CD4-positive, alpha-beta T cell (primary cell): ENCODE measurements around the gene ZSWIM5. TPM values are rescaled to one million over a fixed set of nuclear protein-coding genes. Genes with fewer than 3 reads are reported as not detected.

Experiments
- ATAC-seq: fragments of 200-7000 bp; cut with Tn5 transposase; one replicate; pipeline ENCODE4 v1.10.0; 2022; ENCODE audit warnings: mild to moderate bottlenecking; ENCODE audit not compliant: poor library complexity
- CTCF ChIA-PET: fragments of 350-600 bp; sonication (Branson Sonifier 250); formaldehyde crosslinking; loops from one replicate; lab custom pipeline; 2021; ENCODE audit warnings: antibody characterized with exemption, inconsistent platforms; lab: Charles Lee
- POLR2A ChIA-PET: fragments of 350-600 bp; sonication (Branson Sonifier 250); formaldehyde crosslinking; loops from one replicate; lab custom pipeline; 2021; ENCODE audit warnings: antibody characterized with exemption, inconsistent platforms; lab: Charles Lee
- DNase-seq, 14 experiments: peaks; one replicate each; pipeline ENCODE4 v3.0.0-alpha.2; 2013 to 2020; ENCODE audit warnings: mixed read lengths in 2 of 14
- H3K27ac ChIP-seq, 2 donors: one replicate each; pipeline versions ENCODE4 v1.5.1 to v1.7.0; 2013; ENCODE audit warnings: low read length in 2 of 2, low read depth in 1 of 2, mild to moderate bottlenecking in 1 of 2
- H3K27me3 ChIP-seq, 2 experiments: 1 replicate in 1 of 2; 2 replicates in 1 of 2; pipeline versions ENCODE4 v1.6.1 to v1.7.0; 2013; ENCODE audit warnings: low read length in 2 of 2, control low read depth in 1 of 2, mild to moderate bottlenecking in 1 of 2, moderate library complexity in 1 of 2; ENCODE audit not compliant: insufficient read depth in 2 of 2, control insufficient read depth in 1 of 2
- H3K36me3 ChIP-seq: one replicate; pipeline ENCODE4 v1.6.1; 2013; ENCODE audit warnings: low read length, control low read depth; ENCODE audit not compliant: insufficient read depth
- H3K4me1 ChIP-seq: one replicate; pipeline ENCODE4 v1.6.1; 2013; ENCODE audit warnings: low read length, control low read depth; ENCODE audit not compliant: insufficient read depth
- H3K4me3 ChIP-seq: one replicate; pipeline ENCODE4 v1.5.1; 2013; ENCODE audit warnings: mild to moderate bottlenecking, low read length, moderate library complexity
- H3K9me3 ChIP-seq, 2 experiments: 1 replicate in 1 of 2; 2 replicates in 1 of 2; pipeline versions ENCODE4 v1.6.1 to v1.7.0; 2013; ENCODE audit warnings: low read length in 2 of 2, mild to moderate bottlenecking in 2 of 2, control low read depth in 1 of 2, moderate library complexity in 1 of 2; ENCODE audit not compliant: control insufficient read depth in 1 of 2, insufficient read depth in 1 of 2
- H3K27ac Mint-ChIP-seq: one replicate; pipeline ENCODE4 v1.8.0; 2020; ENCODE audit warnings: mixed read lengths
- H3K27me3 Mint-ChIP-seq: one replicate; pipeline ENCODE4 v1.8.0; 2021; ENCODE audit warnings: mixed read lengths
- H3K36me3 Mint-ChIP-seq: one replicate; pipeline ENCODE4 v1.8.0; 2021; ENCODE audit warnings: low read depth, mixed read lengths
- H3K4me1 Mint-ChIP-seq: one replicate; pipeline ENCODE4 v1.8.0; 2021; ENCODE audit warnings: low read depth, mixed read lengths
- H3K4me3 Mint-ChIP-seq: one replicate; pipeline ENCODE4 v1.8.0; 2020; ENCODE audit warnings: mild to moderate bottlenecking, mixed read lengths
- H3K9me3 Mint-ChIP-seq: one replicate; pipeline ENCODE4 v1.8.0; 2020; ENCODE audit warnings: mixed read lengths
- intact Hi-C, 2 experiments: fragments of 100-400 bp; cut with DNase I in 1 of 2; cut with micrococcal nuclease in 1 of 2; formaldehyde crosslinking; loops; one replicate each; pipeline versions ENCODE4 v1.15.1 to v1.9.0; 2023 to 2025; cut with DNase I, micrococcal nuclease
- total RNA-seq, 174 experiments: library from RNA in 2 of 174; stranded (reverse) in 2 of 174; gene quantifications; one replicate each; pipeline ENCODE4 v1.2.3 and lab custom pipeline; 2021 to 2026
- TF ChIP-seq, protein P1 (sequence below): fragments of 200-600 bp; IDR thresholded peaks from one replicate; pipeline ENCODE4 v1.8.0; 2022; ENCODE audit warnings: antibody characterized with exemption, mild to moderate bottlenecking

The ZSWIM5 gene
- total RNA-seq, 2 experiments from 2014 or later, result 0.91 to 1.1 TPM

DNA sequence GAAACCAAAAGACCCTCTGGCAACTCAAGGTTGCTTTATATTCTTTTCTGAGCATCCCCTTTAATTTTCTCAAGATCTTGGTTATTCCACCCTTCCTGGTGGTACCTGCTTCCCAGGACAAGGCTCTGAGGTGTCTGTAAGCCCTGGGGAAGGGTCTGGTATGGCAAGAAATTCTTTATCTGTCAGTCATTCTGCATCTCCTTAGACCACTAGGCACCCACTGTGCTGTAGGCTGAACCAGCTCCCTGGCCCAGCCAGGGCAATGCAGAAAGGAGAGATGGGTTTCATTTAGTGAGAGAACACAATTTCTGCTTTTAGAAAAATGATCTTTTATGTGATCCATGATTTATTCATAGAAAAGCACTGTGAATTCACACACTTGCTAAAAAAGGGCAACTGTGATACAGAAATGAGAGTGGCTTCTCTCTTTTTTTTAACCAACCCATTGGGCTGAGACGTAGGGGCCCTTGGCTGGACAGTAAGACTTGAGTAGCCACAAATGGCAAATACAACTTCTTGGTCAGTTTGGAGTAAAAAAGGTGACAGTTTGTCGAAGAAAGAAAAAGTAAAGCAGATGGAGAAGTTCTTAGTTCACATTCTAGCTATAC is 190.2 kb downstream of the ZSWIM5 start:
- Histone ChIP-seq H3K4me1 (peaks cover 42% of the 10 kb centered on the region), H3K27ac (no peak overlapping the region), H3K9me3 (no peaks in the 10 kb centered on the region), H3K4me3 (no peak overlapping the region), H3K36me3 (peaks cover 15% of the 10 kb centered on the region), H3K27me3 (no peaks in the 10 kb centered on the region)
- ATAC-seq (no peak), DNase-seq (no peak)
- no peak overlapping the region for H3K4me3 Mint-ChIP-seq
- intact Hi-C loops, result loop anchor here (10.0 kb wide), 2 partner anchors 211 to 669 kb away; partner anchors contain the start of genes BTBD19 (in 1 of the 2), DYNLT4 (in 1 of the 2), GPBP1L1 (in 1 of the 2) and PLK3 (in 1 of the 2)
- no peaks in the 10 kb centered on the region for H3K9me3 Mint-ChIP-seq
- no peak overlapping the region for H3K27ac Mint-ChIP-seq
- no peaks in the 10 kb centered on the region for H3K27me3 Mint-ChIP-seq
- ChIA-PET CTCF (interaction anchor here (0.5 to 6.4 kb wide), 2 partner anchors 285 to 322 kb away, joined by 3 to 66 read pairs; no protein-coding TSS in a partner anchor), POLR2A (interaction anchor here (1.3 to 6.9 kb wide), 2 partner anchors 286 to 323 kb away, joined by 3 to 141 read pairs; no protein-coding TSS in a partner anchor)
- TF ChIP-seq, protein P1, sequence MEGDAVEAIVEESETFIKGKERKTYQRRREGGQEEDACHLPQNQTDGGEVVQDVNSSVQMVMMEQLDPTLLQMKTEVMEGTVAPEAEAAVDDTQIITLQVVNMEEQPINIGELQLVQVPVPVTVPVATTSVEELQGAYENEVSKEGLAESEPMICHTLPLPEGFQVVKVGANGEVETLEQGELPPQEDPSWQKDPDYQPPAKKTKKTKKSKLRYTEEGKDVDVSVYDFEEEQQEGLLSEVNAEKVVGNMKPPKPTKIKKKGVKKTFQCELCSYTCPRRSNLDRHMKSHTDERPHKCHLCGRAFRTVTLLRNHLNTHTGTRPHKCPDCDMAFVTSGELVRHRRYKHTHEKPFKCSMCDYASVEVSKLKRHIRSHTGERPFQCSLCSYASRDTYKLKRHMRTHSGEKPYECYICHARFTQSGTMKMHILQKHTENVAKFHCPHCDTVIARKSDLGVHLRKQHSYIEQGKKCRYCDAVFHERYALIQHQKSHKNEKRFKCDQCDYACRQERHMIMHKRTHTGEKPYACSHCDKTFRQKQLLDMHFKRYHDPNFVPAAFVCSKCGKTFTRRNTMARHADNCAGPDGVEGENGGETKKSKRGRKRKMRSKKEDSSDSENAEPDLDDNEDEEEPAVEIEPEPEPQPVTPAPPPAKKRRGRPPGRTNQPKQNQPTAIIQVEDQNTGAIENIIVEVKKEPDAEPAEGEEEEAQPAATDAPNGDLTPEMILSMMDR, result no peak
- H3K36me3 Mint-ChIP-seq, result peaks cover 24% of the 10 kb centered on the region
- peaks cover 42% of the 10 kb centered on the region for H3K4me1 Mint-ChIP-seq

DNA sequence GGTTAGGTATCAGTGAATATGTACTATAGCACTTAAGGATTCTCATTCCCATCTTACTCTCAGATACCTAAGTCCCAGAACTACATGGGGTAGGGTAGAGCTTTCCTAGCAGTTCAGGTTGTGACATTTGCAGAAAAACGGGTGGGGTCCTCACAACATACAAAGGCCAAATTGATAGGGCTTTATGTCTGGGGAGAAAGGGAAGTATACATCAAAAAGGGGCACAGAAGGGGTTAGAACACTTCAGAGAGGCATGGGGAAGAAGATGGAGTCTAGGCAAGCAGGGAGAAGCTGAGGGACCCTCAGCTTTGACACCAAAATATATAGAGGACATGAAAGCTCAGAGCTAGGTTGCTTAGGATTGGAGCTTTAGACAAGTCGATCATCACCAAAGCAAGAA is 190.7 kb downstream of the ZSWIM5 start:
- H3K27me3 Mint-ChIP-seq, result no peaks in the 10 kb centered on the region
- DNase-seq (no peak), ATAC-seq (no peak)
- ChIA-PET POLR2A (interaction anchor here (1.3 to 6.9 kb wide), 2 partner anchors 287 to 324 kb away, joined by 3 to 141 read pairs; no protein-coding TSS in a partner anchor), CTCF (interaction anchor here (0.5 to 6.4 kb wide), 2 partner anchors 286 to 321 kb away, joined by 3 to 66 read pairs; no protein-coding TSS in a partner anchor)
- no peaks in the 10 kb centered on the region for H3K27me3 ChIP-seq
- peaks cover 43% of the 10 kb centered on the region for H3K4me1 Mint-ChIP-seq
- H3K36me3 Mint-ChIP-seq, result peaks cover 25% of the 10 kb centered on the region
- no peaks in the 10 kb centered on the region for H3K9me3 ChIP-seq
- H3K4me1 ChIP-seq, result peaks cover 44% of the 10 kb centered on the region
- H3K4me3 ChIP-seq, result no peak overlapping the region
- TF ChIP-seq, protein P1, result no peak
- H3K27ac Mint-ChIP-seq, result no peak overlapping the region
- H3K36me3 ChIP-seq, result peaks cover 15% of the 10 kb centered on the region
- H3K4me3 Mint-ChIP-seq, result no peak overlapping the region
- no peak overlapping the region for H3K27ac ChIP-seq
- intact Hi-C loops, result loop anchor here (2.0 to 10.0 kb wide), 5 partner anchors 211 to 669 kb away; partner anchors contain the start of genes BTBD19 (in 1 of the 2), DYNLT4 (in 1 of the 2), GPBP1L1 (in 1 of the 2) and PLK3 (in 1 of the 2)
- H3K9me3 Mint-ChIP-seq, result no peaks in the 10 kb centered on the region

DNA sequence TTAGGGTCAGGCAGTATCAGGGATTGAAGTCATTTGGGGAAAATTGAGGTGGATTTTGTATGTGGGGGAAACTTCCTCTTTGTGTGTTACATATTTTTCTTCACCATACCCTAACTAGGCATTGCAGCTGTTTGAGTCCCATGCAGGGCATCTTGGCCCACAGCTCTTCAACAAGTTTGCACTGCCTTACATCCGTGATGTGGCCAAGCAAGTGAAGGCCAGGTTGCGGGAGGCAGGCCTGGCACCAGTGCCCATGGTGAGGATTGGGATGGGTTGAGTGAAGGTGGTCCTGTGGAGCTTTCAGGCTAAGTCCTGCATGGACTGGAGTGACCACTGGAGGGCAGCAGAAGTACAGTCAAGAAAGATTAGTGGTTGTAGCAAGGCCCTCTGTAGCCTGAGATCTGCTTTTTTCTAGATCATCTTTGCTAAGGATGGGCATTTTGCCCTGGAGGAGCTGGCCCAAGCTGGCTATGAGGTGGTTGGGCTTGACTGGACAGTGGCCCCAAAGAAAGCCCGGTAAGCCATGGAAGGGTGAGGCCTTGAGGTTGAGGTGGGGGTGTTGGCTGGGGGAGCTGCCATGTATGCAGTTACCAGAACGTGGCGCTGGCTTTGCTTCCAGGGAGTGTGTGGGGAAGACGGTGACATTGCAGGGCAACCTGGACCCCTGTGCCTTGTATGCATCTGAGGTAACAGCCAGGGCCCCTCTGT is 191.9 kb downstream of the ZSWIM5 start:
- POLR2A ChIA-PET, result interaction anchor here (0.6 to 6.9 kb wide), 13 partner anchors 28 to 672 kb away, joined by 3 to 141 read pairs (median 4); partner anchors contain the start of genes EIF2B3, GPBP1L1, MUTYH and PLK3
- peaks cover 55% of the 10 kb centered on the region for H3K4me1 Mint-ChIP-seq
- peak overlapping the region; percentile 83 for H3K4me3 Mint-ChIP-seq
- Histone ChIP-seq H3K9me3 (no peaks in the 10 kb centered on the region), H3K27ac (no peak overlapping the region), H3K4me3 (no peak overlapping the region), H3K27me3 (no peaks in the 10 kb centered on the region), H3K36me3 (peaks cover 17% of the 10 kb centered on the region), H3K4me1 (peaks cover 56% of the 10 kb centered on the region)
- CTCF ChIA-PET, result interaction anchor here (0.7 to 6.4 kb wide), 14 partner anchors 28 to 511 kb away, joined by 3 to 66 read pairs (median 3); partner anchors contain the start of genes CCDC163, EIF2B3, MMACHC and RNU5D-1
- H3K27me3 Mint-ChIP-seq, result no peaks in the 10 kb centered on the region
- ATAC-seq, result peak; percentile 46
- no peaks in the 10 kb centered on the region for H3K9me3 Mint-ChIP-seq
- TF ChIP-seq, protein P1, result peak; percentile 89
- peaks cover 37% of the 10 kb centered on the region for H3K36me3 Mint-ChIP-seq
- intact Hi-C loops, result loop anchor here (1.0 to 10.0 kb wide), 12 partner anchors 177 to 673 kb away; partner anchors contain the start of genes GPBP1L1 (in 2 of the 2), TMEM69 (in 2 of the 2), BTBD19 (in 1 of the 2) and DYNLT4 (in 1 of the 2)
- peak; percentile 65 to 89 (median 76) for DNase-seq
- H3K27ac Mint-ChIP-seq, result peak overlapping the region; percentile 70
